GM18519 (cell line): ENCODE results near the gene TOX2.

Source experiments
- ATAC-seq: cut with Tn5 transposase; IDR thresholded peaks from one replicate; pipeline ENCODE4 v1.9.1; 2021; ENCODE audit warnings: mild to moderate bottlenecking, moderate library complexity; ENCODE audit not compliant: unreplicated experiment, low FRiP score

The TOX2 gene

DNA sequence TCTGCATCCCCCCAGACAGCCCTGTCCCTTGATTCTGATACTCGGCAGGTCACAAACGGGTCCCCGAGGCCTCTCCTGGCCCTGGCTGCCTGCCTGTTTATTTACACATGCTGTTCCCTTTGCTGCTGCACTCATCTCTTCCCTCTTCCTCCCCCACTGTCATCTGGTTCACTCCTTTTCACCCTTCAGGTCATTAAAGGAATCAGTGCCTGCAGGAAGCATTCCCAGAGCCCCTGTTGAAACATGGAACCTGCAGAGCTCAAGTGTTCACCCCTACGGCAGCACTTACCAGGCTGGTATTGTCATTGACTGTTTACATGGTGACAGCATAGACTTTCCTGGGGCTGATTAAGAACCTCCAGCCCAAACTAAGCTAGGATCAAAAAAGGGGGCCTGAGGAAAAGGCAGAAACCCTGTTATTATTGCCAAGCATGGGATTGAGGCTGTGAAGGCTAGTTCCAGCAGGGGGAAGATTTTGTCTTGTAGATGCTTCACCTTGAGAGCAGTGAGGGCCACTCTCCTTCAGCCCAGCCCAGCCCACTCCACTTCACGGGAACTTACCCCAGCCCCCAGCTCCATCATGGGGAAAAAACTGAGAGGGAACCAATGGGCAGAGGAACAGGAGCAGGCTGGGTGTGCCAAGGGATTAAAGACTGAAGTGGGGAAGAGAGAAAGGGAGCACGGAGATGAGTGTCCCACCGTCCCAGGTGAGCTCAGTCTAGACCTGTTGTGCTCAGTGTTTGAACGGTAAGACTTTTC is 199.1 kb downstream of the TOX2 start:
- ATAC-seq, result no peak

DNA sequence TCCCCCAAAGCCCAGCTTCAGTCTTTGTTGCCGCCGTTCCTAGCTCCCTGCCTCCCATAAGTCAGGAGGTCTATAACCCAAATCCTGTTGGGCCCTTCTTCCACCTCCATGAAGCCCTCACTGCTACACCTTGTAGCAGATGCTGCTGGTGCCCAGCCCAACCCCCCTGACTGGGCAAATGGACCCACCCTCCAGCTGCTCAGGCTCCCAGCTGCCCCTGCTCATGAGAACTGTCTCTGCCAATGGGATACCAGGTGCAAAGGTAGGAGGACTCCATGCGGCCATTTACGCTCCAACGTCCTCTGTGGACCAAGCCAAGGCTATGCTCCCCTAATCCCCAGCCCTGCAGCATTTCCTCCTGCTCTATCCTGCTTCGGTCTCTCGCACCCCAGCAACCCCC is 200.5 kb downstream of the TOX2 start:
- no peak for ATAC-seq

DNA sequence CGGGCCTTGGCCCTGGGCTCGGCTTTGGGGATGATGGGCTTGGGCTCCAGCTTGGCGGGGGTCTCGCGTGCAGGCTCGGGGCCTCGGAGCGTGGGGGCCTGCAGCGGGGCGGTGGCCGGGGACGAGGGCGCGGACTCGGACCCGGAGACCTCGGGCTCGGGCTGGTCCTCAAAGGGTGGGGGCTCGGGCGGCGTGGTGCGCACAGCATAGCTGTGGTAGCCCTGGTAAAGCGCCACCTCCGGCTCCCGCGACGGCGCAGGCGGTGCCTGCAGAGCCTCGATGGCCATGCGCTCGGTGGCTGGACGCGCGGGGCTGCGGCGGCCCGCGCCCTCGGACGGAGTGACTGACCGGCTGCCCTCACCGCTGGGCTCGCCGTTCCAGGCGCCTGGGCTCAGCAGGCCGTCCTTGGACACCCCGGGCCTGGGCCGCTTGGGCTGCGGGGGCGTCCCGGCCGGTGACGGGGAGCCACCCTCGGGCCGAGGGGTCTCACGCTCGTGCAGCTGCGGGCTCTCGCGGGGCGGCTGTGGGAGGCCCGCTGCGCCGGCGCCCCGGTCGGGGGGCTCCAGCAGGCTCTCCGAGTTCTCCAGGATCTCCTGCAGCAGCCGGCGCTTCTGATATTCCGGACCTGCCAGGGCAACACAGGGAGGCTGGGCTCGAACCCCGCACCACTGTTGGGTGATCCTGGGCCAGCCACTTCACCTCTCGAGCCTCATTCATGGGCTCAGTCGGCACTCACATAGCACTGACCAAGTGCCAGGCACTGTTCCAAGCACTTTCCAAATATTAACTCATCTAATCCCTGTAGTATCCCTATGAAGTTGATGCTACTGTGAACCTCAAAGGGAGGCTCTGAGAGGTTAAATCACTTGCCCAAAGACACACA is 201.4 kb downstream of the TOX2 start:
- no peak for ATAC-seq

DNA sequence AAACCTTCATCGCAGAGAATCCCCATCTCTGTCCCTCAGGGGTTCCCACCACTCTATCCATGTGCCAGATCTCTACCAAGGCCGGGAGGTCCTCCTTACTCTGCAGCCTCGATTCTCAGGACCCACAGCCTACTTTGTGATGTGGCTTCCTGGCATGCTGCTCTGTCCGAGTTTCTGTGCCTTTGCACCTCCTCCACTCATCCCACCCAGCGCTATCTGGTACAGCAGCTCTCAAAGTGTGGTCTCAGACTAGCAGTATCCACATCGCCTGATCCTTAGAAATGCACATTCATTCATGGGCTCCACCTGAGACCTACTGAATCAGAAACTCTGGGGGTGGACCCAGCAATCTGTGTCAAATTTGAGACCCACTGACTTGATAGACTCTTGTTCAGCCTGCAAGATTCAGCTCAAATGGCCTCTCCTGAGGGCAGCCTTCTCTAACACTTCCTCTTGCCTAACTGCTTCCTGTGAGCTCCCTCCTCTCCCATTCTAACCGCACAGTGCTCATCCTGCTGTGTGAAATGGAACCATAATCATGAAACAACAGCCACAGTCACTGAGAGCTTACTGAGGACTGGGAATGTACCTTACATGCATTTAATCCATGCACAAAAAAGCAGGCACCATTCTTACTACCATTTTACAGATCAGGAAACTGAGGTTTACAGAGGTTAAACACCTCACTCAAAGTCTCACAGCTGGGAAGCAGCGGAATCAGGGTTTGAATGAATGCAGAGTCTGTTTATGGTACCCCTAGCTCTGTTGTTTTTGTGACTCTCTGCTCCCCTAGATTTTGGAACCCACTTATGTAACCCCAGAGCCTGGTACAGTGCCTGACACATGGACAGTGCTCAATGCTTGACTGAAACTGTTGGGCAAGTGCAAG is 202.9 kb downstream of the TOX2 start:
- ATAC-seq, result no peak

DNA sequence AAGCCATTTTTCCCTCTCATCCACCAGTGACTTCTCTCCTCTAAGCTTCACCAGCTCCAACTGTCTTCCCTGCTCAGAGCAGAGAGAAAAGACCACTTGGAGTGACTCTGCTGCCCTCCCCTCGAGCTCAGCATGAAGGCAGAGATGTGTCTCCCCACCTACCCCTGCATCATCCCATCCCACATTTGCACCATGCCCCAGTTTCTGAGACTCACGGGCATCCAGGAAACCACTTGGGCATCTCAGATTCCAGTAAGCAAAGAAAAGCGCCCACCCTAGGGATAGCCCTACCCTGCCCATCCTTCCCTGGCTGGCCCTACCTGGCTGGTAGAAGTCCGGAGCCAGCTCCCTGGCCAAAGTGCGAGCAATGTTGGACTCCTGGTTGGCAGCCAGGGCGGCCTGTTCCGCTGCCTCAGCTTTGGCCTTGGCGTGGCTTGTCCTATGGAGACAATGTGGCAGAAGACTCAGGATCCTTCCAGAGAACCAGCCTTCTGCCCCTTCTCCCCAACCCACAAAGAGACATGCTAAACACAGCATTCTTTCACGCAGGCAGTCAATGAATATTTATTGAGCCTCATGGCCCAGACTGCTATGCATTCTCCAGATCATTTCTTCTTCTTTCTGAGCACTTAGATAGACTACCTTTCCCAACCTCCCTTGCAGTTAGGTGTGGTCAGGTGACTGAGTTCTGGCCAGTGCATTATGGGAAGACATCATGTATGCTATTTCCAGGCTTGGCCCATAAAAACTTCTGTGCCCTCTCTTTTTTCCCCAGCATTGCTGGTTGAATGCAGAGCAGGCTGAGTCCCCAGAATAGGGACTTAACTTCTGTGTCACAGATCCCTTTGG is 203.8 kb downstream of the TOX2 start:
- no peak for ATAC-seq
